K562 (cell line): ENCODE measurements around the gene CENPU.

Experiments used
- C11orf30 ChIP-seq: fragments of 450-650 bp; IDR thresholded peaks from 2 replicates; pipeline ENCODE4 v1.6.1; 2016; ENCODE audit warnings: low read depth, mild to moderate bottlenecking
- MAX ChIP-seq: sonication (generic); formaldehyde crosslinking; IDR thresholded peaks from 2 replicates; pipeline ENCODE4 v1.9.0; 2022; ENCODE audit warnings: mild to moderate bottlenecking, missing genetic modification reagents
- ZNF140 ChIP-seq: fragments of 250-450 bp; sonication (Bioruptor Pico); IDR thresholded peaks from 2 replicates; pipeline ENCODE4 v1.8.0; 2021; ENCODE audit warnings: moderate library complexity, mild to moderate bottlenecking, inconsistent platforms

DNA sequence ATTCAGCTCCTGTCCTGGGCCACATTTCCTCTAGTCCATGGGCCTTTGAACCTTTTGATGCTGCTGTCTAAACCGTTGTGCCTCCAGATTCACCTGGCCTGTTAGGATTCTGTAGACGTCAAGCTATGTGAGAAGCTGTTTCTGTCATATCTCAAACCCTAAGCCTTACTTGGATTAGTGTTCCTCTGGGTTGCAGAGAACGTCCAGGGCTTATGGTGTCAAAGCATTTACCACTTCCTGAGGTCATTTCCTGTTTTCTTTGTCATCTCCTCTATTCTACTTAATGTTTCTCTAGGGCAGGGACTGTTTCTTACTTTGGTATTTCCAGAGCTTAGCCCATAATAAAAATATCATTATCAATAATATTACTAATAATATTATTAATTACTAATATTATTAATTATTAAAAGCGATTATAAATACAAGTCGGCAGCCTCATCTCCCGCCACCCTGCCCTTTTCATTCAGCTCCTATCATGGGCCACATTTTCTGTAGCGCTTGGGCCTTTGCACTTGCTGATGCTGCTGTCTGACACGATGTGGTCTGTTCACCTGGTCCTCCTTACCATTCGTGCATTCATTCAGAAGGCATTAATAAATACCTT, 65.3 kb downstream of the CENPU start:
- TF ChIP-seq ZNF140 (CRISPR knock-in tag) (no peak), MAX (CRISPR knock-in tag) (no peak), C11orf30 (no peak)
